HG03469 (cell line): ENCODE data around the gene THOC3.
"Not testable (repeated sequence)": the region's sequence is repeated elsewhere in the genome, so short reads cannot be mapped to it uniquely, and the experiment has no call there.

ENCODE experiments used
- ATAC-seq: cut with Tn5 transposase; IDR thresholded peaks from one replicate; pipeline ENCODE4 v1.9.1; 2021; ENCODE audit warnings: mild to moderate bottlenecking, moderate library complexity, moderate number of reproducible peaks; ENCODE audit not compliant: unreplicated experiment

The THOC3 gene

DNA sequence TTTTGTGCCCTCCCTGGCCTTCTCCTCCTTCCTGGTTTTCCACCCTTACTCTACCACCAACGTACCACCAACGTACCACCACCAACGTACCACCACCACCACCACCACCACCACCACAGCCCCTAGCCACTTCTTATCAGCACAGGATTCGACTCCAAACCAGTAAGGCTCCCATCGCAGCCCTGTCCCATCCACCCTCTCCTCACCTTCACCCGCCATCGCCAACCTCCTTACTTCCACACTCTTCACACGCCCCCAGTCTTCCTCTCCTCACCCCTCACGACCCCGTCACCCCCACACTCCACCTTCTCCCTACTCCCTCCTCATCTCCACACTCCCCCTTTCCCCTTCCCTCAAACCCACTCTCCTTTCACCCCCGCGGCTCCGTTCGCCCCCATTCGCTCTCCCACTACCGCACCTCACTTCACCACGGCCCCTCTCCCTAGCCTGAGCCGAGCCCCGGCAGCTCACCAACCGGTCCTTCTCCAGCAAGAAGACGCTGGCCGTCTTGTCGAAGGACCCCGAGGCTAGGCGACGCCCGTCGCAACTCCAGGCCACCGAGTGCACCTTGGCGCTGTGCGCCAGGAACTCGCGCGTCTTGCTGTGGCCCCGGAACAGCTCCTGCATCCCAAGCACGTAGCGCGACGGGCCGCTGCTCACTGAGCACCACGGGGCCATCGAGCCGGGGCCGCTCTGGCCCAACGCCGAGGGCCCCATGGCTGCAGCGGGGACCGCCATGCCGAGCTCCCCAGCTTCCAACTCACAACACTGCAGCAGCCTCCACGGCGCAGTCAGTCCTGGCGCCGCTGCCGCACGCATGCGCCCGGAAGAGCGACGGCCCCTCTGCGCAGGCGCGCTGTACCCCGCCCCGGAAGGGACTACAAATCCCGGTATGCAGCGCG lies at the start of gene THOC3:
THOC3 (minus strand) TSS at position 845 of the 902 bp plus-strand sequence; CDS start at position 738, 107 bp downstream.
- peak; percentile 91 for ATAC-seq

- ATAC-seq = not testable (repeated sequence)
Measured at GRCh38 chr5:176017324-176017723, 49.2 kb upstream of the THOC3 start.

DNA sequence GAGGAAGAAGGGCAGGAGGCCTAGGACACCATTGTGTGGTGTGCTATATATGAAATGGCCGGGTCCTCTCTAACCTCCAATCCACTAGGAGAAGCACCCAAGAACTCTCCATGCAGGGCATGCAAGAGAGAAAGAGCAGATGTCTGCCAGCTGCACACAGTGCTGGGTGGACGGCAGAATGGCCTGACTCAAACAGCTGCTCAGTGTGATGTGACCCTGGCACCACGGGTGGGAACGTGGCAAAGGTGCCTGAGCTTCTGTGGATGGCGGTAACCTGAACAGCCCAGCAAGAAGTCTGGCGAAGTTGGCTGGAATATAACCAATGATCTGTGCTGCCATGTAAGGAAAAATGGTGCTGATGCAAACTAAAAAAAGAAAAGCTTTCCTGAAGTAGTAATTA lies 46.2 kb upstream of the THOC3 start:
- ATAC-seq = not testable (repeated sequence)

- not testable (repeated sequence) for ATAC-seq
Measured at GRCh38 chr5:176011088-176011487, 43.0 kb upstream of the THOC3 start.

DNA sequence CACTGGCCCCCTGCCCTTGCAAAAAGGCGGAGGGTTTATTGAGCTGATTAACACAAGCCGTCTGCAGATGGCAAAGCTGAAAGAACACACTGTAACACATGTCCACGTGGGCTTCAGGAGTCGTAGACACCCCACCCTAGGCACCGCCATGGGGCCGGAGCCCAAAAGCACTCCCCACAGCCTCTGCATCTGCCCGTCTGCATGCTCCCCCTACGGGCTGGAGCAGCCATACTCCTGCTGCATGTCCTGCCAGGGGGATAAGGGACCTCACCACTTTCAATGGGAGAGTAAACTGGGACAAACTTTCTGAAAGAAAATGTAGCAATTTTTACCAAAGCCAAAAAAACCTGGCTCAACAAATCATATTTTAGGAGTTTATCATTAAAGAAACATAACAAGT lies 42.1 kb upstream of the THOC3 start:
- not testable (repeated sequence) for ATAC-seq

DNA sequence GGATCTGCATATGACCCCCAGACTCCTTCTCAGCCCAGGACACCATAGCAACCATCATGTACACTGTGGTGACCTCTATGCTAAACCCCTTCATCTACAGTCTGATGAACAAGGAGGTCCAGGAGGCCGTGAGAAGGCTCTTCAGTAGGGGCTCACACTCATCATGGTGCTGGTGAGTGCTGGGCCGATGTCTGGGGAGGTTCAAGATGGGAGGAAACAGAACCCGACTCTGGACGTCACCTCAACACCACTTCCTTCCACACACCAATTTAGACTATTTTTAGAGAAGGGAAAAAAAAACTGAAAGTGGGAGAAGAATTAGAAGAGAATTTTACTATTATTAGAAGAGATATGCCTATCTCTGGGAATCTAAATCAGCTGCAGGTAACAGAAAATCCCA lies 39.1 kb upstream of the THOC3 start:
- not testable (repeated sequence) for ATAC-seq

GRCh38 chr5:176006819-176007218 lies 38.7 kb upstream of the THOC3 start:
- not testable (repeated sequence) for ATAC-seq

DNA sequence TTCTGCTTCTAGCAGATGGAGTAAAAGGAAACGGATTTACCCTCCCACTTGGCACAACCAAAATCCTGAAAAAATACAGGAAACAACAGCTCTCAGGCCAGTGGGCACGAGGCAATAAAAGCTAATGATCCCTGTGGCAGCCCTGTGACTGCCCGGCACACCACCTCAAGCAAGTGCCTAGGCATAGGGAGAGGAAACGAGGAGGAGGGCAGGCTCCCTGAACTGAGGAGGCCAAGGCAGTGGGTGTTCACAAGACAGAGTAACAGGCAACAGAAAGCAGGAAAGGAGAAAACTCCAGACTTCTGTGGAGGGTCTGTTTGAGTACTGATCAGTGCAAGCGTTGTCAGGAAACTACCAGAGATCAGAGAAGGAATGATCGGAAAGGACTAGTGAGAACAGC lies 29.9 kb upstream of the THOC3 start:
- ATAC-seq = not testable (repeated sequence)

DNA sequence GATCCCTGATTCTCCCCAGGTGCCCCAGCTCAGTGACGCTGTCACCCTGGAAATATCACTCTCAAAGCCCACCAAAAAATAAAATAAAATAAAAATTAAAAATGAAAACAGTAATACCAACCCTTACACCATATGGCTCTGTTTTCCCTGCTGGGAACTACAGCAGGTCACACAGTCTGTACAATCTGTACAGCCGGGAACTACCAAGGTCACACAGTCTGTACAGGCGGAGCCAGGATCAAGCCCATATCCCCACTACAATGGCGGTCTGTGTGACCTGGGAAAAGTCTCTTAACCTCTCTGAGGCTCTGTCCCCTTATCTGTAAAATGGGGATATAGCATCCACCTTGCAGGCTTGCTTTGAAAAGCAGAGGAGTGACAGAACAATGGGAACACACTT lies 29.4 kb upstream of the THOC3 start:
- not testable (repeated sequence) for ATAC-seq

DNA sequence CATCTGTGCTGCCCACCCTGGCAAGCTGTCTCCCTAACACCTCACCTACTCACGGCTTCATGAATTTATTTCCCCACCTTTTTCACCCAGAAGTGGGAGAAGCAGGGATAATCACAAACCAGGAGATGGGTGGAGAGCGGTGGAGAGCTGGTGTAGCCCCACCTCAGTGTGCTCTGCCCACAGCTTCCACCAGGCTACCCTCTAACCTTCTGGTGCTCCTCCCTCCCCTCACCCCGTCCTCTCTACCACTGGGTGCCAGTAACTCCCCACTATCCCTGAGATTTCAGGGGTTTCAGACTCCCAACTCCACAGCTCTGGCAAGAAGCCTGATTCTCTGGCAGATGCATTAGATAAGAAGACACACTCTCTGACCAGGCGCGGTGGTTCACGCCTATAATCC lies 28.7 kb upstream of the THOC3 start:
- ATAC-seq = not testable (repeated sequence)

GRCh38 chr5:175995506-175995905 lies 27.4 kb upstream of the THOC3 start:
- not testable (repeated sequence) for ATAC-seq

DNA sequence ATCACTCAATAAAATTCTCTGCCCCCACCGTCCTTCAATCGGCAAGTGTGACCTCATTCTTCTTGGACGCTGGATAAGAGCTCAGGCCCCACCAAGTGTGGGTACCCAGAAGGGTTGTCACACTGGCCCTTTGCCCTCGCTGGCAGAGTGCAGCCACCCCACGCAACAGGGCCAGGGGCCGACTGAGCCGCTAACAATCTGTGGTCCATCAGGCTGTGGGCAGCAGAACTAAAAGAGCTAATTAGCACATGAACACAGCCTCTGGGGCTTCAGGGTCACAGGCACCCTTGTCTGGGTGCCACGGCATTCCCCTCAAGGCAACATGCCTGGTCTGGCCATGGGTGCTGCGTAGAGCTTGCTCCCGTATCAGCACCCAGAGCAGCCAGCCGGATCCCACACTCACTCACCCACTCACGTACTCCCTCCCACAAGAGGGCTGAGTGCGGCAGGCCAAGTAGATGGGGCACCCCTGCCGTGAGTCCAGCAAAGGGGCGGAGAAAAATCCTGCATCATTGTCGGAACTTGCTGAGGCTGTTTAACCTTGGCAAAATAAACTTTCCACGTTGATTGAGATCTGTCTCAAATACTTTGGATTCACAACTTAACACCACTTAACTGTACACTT lies 11.4 kb upstream of the THOC3 start:
- not testable (repeated sequence) for ATAC-seq

GRCh38 chr5:175968381-175968780 lies 266 bp upstream of the THOC3 start:
- ATAC-seq = peak; percentile 27

DNA sequence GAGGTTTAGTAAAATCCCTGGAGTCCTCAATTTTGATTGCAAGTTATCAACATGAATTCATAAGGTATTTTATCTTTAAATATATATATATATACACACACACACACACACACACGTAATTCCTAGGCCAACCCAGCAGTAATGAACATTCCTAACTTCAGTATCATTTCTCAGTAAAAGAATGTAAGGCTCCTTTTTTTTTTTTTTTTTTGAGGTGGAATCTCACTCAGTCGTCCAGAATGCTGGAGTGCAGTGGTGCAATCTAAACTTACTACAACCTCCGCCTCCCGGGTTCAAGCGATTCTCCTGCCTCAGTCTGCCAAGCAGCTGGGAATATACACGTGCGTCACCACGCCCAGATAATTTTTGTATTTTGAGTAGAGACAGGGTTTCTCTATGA lies 5.8 kb downstream of the THOC3 start:
- ATAC-seq = not testable (repeated sequence)

- not testable (repeated sequence) for ATAC-seq
Measured at GRCh38 chr5:175960228-175960627, 7.9 kb downstream of the THOC3 start.

GRCh38 chr5:175958515-175958914 lies 9.6 kb downstream of the THOC3 start:
- not testable (repeated sequence) for ATAC-seq

DNA sequence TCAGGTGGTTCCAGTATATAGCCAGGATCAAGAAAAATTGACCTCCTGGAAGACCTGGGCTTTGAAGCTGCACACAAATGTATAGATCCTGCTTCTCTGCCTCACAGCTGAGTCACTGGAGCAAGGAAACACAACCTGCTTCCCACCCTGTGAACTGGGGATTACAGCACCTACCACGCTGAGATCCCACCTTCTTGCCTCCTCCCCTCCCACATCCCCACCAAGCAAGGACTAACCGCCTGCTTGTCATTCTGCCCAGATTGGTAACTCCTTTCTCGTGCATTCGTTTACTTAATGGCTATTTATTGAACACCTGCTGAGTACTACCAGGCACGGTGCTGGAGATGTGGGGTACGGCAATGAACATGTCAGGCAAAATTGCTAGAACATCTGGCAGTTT lies 14.0 kb downstream of the THOC3 start:
- not testable (repeated sequence) for ATAC-seq

- ATAC-seq = not testable (repeated sequence)
Measured at GRCh38 chr5:175952810-175953209, 15.3 kb downstream of the THOC3 start.

GRCh38 chr5:175951339-175951969 lies 16.7 kb downstream of the THOC3 start:
- not testable (repeated sequence) for ATAC-seq

GRCh38 chr5:175948329-175949108 lies 19.6 kb downstream of the THOC3 start:
- not testable (repeated sequence) for ATAC-seq

DNA sequence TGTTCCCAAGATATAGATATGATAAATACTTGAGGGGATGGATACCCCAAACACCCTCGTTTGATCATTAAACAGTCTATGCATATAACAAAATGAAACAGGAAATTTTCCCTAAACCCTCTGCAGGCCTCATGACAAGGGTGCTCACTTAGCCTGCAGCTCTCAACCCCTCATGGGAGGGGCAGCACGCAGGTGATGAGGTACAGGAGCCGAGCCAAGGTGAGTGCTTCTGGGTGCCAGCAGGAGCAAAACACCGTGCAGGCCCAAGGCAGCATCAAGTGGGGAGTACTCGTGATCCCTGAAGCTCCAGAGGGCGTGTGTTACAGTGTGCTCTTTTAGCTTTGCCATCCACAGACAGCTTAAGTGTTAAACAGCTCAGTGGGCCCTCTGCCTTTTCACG lies 24.9 kb downstream of the THOC3 start:
- ATAC-seq = not testable (repeated sequence)
